Measurements from ENCODE around the gene FAM193A. TPM values are rescaled to one million over a fixed set of nuclear protein-coding genes. Genes with fewer than 3 reads are reported as not detected.

FAM193A gene
- total RNA-seq, 1 donor from 2014 or later, result 28.8 TPM

DNA sequence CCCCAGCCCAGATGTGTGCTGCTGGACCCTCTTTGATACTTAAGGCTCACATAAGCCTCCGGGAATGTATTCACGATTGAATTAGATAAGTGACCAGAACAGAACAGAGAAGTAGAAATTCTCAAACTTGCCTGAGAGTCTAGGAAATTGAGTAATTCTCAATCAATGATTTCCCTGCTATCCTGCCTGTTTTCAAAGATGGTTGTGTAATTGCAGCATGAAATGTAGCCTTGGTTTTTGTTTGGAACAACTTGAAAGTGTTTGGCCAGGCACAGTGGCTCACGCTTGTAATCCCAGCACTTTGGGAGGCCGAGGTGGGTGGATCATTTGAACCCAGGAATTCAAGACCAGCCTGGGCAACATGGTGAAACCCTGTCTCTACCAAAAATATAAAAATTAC lies 178.5 kb downstream of the FAM193A start:
- Histone ChIP-seq H3K4me1 (ENCODE audit: insufficient read depth, low read length) (no peaks in the 10 kb centered on the region), H3K79me2 (ENCODE audit: insufficient read depth, low read length) (peaks cover 14% of the 10 kb centered on the region), H3K9me3 (ENCODE audit: insufficient read depth, low read depth, low read length) (no peaks in the 10 kb centered on the region), H3K36me3 (ENCODE audit: insufficient read depth, low read length) (peaks cover 6% of the 10 kb centered on the region), H4K20me1 (ENCODE audit: insufficient read depth, low read length) (peaks cover 17% of the 10 kb centered on the region), H3K27me3 (ENCODE audit: insufficient read depth, low read length) (no peaks in the 10 kb centered on the region), H3K4me2 (ENCODE audit: low read length) (no peak overlapping the region), H3K4me3 (ENCODE audit: insufficient read depth, low read depth, low read length) (no peak overlapping the region), H3K9ac (ENCODE audit: low read length) (no peak overlapping the region), H3K27ac (ENCODE audit: low read depth, low read length) (no peak overlapping the region), H2AFZ (ENCODE audit: low read depth, low read length) (no peak overlapping the region)
- Mint-ChIP-seq H3K27ac (ENCODE audit: unreplicated experiment) (no peak overlapping the region), H3K27me3 (ENCODE audit: low read depth, unreplicated experiment) (no peaks in the 10 kb centered on the region), H3K9me3 (ENCODE audit: unreplicated experiment) (no peaks in the 10 kb centered on the region), H3K4me1 (ENCODE audit: low read depth, unreplicated experiment) (peaks cover 23% of the 10 kb centered on the region), H3K4me3 (ENCODE audit: unreplicated experiment) (no peak overlapping the region), H3K36me3 (ENCODE audit: low read depth, unreplicated experiment) (peaks cover 30% of the 10 kb centered on the region)
- TF ChIP-seq EZH2 (IDR thresholded peaks at IDR 0.05; ENCODE audit: insufficient read depth, low read length), result no peak
- TF ChIP-seq, protein P1, sequence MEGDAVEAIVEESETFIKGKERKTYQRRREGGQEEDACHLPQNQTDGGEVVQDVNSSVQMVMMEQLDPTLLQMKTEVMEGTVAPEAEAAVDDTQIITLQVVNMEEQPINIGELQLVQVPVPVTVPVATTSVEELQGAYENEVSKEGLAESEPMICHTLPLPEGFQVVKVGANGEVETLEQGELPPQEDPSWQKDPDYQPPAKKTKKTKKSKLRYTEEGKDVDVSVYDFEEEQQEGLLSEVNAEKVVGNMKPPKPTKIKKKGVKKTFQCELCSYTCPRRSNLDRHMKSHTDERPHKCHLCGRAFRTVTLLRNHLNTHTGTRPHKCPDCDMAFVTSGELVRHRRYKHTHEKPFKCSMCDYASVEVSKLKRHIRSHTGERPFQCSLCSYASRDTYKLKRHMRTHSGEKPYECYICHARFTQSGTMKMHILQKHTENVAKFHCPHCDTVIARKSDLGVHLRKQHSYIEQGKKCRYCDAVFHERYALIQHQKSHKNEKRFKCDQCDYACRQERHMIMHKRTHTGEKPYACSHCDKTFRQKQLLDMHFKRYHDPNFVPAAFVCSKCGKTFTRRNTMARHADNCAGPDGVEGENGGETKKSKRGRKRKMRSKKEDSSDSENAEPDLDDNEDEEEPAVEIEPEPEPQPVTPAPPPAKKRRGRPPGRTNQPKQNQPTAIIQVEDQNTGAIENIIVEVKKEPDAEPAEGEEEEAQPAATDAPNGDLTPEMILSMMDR (IDR thresholded peaks at IDR 0.05; ENCODE audit: insufficient read depth, low read depth, low read length), result no peak
- DNase-seq (ENCODE audit: low read depth), result no peak
- FAIRE-seq, result no peak

GRCh38 chr4:2715426-2715825 lies 179.0 kb downstream of the FAM193A start:
- H3K4me3 Mint-ChIP-seq (ENCODE audit: unreplicated experiment), result no peak overlapping the region
- H3K27me3 Mint-ChIP-seq (ENCODE audit: low read depth, unreplicated experiment), result no peaks in the 10 kb centered on the region
- no peak for DNase-seq (ENCODE audit: low read depth)
- H3K27ac Mint-ChIP-seq (ENCODE audit: unreplicated experiment), result peak overlapping the region; percentile 20
- Histone ChIP-seq H3K36me3 (ENCODE audit: insufficient read depth, low read length) (peaks cover 9% of the 10 kb centered on the region), H3K4me3 (ENCODE audit: insufficient read depth, low read depth, low read length) (no peak overlapping the region), H3K79me2 (ENCODE audit: insufficient read depth, low read length) (peaks cover 14% of the 10 kb centered on the region), H3K27ac (ENCODE audit: low read depth, low read length) (no peak overlapping the region), H3K4me1 (ENCODE audit: insufficient read depth, low read length) (no peaks in the 10 kb centered on the region), H3K27me3 (ENCODE audit: insufficient read depth, low read length) (no peaks in the 10 kb centered on the region), H3K9ac (ENCODE audit: low read length) (no peak overlapping the region), H3K4me2 (ENCODE audit: low read length) (no peak overlapping the region), H2AFZ (ENCODE audit: low read depth, low read length) (no peak overlapping the region), H3K9me3 (ENCODE audit: insufficient read depth, low read depth, low read length) (no peaks in the 10 kb centered on the region), H4K20me1 (ENCODE audit: insufficient read depth, low read length) (peaks cover 17% of the 10 kb centered on the region)
- TF ChIP-seq, protein P1 (IDR thresholded peaks at IDR 0.05; ENCODE audit: insufficient read depth, low read depth, low read length), result no peak
- TF ChIP-seq EZH2 (IDR thresholded peaks at IDR 0.05; ENCODE audit: insufficient read depth, low read length), result no peak
- peaks cover 23% of the 10 kb centered on the region for H3K4me1 Mint-ChIP-seq (ENCODE audit: low read depth, unreplicated experiment)
- FAIRE-seq, result no peak
- H3K9me3 Mint-ChIP-seq (ENCODE audit: unreplicated experiment), result no peaks in the 10 kb centered on the region
- peaks cover 30% of the 10 kb centered on the region for H3K36me3 Mint-ChIP-seq (ENCODE audit: low read depth, unreplicated experiment)

DNA sequence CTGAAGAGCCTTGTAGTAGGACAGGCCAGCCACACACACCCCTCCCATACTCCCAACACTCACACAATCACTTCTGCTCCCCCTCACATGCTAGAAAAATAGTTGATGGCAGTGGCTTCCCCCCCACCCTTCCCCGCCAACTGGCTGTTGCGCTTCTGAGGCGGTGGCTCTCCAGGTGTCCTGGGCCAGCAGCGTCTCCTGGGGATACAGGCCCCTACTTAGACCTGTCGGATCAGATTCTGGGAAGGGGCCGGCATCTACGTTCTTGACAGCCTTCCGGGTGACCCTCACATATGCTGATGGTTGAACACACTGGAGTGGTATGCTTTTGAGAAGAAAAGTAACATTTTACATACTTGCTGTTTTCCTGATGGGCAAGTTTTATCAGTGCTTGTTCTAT lies 179.8 kb downstream of the FAM193A start:
- no peak overlapping the region for H3K4me2 ChIP-seq (ENCODE audit: low read length)
- H3K9me3 ChIP-seq (ENCODE audit: insufficient read depth, low read depth, low read length), result no peaks in the 10 kb centered on the region
- no peak overlapping the region for H3K4me3 Mint-ChIP-seq (ENCODE audit: unreplicated experiment)
- H3K4me1 Mint-ChIP-seq (ENCODE audit: low read depth, unreplicated experiment), result peaks cover 23% of the 10 kb centered on the region
- no peak overlapping the region for H3K27ac ChIP-seq (ENCODE audit: low read depth, low read length)
- H3K27ac Mint-ChIP-seq (ENCODE audit: unreplicated experiment), result peak overlapping the region; percentile 20
- no peaks in the 10 kb centered on the region for H3K27me3 Mint-ChIP-seq (ENCODE audit: low read depth, unreplicated experiment)
- no peak for TF ChIP-seq EZH2 (IDR thresholded peaks at IDR 0.05; ENCODE audit: insufficient read depth, low read length)
- TF ChIP-seq, protein P1 (IDR thresholded peaks at IDR 0.05; ENCODE audit: insufficient read depth, low read depth, low read length), result no peak
- no peak for FAIRE-seq
- peaks cover 9% of the 10 kb centered on the region for H3K36me3 ChIP-seq (ENCODE audit: insufficient read depth, low read length)
- H2AFZ ChIP-seq (ENCODE audit: low read depth, low read length), result no peak overlapping the region
- no peak for DNase-seq (ENCODE audit: low read depth)
- no peaks in the 10 kb centered on the region for H3K9me3 Mint-ChIP-seq (ENCODE audit: unreplicated experiment)
- no peak overlapping the region for H3K4me3 ChIP-seq (ENCODE audit: insufficient read depth, low read depth, low read length)
- peaks cover 17% of the 10 kb centered on the region for H4K20me1 ChIP-seq (ENCODE audit: insufficient read depth, low read length)
- no peaks in the 10 kb centered on the region for H3K27me3 ChIP-seq (ENCODE audit: insufficient read depth, low read length)
- peaks cover 28% of the 10 kb centered on the region for H3K36me3 Mint-ChIP-seq (ENCODE audit: low read depth, unreplicated experiment)
- no peak overlapping the region for H3K9ac ChIP-seq (ENCODE audit: low read length)
- no peaks in the 10 kb centered on the region for H3K4me1 ChIP-seq (ENCODE audit: insufficient read depth, low read length)
- H3K79me2 ChIP-seq (ENCODE audit: insufficient read depth, low read length), result peaks cover 14% of the 10 kb centered on the region
